ENCODE data around the gene ZNF536.

Gene ZNF536

DNA sequence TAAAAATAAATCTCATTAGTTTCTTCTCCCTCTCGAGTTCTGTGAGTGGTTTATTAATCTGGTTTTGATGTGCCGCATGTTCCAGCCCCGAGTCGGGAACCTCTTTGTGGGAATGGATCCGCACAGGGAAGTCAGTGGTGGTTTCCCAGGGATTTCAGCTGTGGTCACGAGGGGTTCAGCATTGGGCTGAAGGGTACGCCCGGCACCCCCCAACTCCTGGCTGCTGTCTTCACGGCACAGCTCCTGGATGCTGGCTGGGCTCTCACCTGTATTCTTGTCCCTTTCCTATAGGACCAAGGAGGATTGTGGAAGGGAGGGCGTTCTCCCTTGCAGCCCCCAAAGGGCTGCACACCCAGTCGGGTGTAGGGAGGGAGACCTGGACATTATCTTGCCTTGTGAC, 167.8 kb downstream of the ZNF536 start:
- no peak for DNase-seq

DNA sequence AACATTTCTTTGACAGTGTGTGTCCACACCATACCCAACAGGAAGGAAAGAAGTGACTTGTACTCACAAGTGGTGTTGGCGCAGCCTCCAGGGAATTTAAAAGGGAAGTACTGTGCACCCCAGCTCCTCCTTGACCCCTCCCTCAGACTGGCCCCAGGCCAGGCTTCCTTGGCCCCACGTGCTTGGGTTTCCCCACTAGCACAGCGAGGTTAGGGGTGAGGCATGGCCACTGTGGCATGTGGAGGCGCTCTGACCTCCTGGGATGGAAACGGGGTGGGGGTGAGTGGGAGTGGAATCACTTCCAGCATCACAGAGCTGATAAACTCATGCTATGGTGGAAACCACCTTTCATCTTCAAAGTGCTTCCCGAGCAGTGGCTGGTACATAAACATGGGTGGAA, 168.6 kb downstream of the ZNF536 start:
- DNase-seq = no peak

DNA sequence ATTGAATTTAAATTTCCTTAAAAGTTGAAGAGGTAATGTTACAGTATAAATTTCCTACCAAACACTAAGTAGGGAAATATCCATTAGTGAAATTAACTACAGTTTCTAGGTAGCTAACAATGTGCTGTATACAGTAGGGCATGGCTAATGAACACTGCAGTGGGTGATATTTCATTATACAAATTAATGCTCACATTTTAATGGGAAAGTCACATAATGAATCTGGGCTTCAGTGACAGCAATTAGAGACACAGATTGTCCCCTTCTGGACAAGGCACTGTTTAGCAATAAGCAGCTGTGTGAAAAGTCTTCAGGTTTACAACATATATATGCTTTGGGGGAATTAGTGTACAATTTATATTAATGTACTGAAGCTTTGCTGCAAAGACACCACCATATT, 169.4 kb downstream of the ZNF536 start:
- no peak for DNase-seq

DNA sequence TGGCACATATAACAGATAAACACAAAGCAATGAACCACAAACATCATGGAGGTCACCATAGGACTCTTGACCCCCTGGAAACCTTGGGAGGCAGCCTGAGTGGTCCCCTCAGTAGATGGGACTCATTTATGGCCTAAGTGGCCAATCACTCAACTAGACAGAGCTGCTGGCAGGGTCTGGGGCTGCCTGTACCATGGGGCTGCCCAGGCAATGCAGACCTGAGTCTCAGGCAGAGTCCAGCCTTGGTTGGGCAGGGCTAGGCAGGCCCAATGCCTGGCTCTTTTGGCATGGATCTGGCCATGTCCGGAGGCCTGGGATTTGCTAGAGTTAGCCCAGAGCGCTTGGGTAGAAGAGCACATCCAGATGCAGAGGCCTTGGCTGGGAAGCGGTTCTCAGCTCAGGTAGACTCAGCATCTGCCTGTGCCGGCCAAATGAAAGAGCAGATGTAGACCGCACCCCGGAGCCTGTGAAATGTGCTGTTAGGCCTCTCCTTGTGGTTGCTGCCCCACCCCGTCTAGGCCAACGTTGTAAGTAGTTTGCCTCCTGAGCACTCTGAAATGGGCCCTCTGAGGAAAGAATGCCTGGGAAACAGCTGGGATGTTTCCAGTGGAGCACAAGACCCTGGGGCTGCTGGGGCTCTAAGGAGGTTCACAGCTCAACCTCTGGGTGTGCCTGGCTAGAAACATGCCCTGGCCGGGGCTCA, 171.2 kb downstream of the ZNF536 start:
- DNase-seq = no peak

DNA sequence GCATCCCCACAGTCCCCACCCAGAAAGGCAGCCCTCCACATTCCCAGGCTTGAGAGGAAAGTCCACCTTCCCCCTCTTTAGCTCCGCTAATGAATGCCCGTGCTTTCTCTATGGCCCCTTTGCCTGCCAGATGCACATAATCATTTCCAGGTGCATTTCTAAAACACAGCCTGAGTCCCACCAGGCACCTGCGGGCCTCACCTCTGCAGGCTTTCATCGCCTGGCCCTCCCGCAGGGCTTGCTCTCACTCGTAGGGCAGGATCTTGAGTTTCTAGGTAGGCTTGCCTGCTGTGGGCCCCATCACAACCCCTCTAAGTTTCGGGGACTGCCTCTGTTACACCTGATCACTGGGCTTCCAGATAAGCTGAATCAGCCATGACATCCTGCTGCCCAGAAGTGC, 173.6 kb downstream of the ZNF536 start:
- DNase-seq = no peak

DNA sequence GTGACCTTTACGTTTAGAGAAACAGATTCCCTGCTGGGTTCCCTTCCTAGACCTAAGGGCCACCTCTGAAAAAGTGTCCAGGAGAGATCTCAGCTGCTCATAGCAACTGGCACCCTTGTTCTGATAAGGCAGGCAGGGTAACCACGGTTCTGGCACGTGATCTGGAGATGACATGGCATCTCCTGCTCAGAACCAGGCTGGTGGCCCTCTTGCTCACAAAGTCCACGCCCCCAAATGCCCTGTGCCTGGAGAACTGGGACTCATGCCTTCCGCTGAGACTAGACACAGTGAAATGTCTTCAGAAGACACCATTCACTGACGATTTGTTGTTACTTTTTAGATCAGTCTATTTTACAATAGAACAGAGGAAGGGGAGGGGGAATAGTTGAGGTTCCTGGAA, 174.1 kb downstream of the ZNF536 start:
- DNase-seq = no peak

DNA sequence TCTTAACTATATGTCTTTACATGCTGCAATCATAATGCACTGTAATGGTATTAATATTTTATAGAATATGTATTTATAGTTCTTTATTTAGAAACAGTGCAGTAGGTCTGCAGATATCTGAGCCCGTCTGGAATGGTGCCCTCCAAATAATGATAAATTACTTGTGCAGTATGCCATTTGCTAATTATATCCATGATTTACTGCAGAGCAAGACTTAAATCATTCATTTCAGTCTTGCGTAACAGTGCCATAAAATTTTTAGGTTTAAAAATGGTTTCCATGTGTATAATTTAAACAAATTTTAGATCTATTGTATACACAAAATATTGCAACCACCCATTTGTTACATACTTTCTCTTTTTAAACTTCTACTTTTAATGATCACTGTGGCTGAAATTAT, 175.1 kb downstream of the ZNF536 start:
- no peak for DNase-seq

DNA sequence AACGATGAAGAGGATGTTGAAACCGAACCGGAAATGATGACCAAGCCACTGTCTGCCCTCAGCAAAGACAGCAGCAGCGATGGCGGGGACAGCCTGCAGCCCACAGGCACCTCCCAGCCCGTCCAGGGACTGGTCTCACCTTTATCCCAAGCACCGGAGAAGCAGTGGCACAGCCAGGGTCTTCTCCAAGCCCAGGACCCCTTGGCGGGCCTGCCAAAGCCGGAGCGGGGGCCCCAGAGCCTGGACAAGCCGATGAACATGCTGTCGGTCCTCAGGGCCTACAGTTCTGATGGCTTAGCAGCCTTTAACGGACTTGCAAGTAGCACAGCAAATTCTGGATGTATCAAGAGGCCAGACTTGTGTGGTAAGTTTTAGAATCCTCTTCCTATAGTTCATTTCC, 177.0 kb downstream of the ZNF536 start:
- DNase-seq = no peak

DNA sequence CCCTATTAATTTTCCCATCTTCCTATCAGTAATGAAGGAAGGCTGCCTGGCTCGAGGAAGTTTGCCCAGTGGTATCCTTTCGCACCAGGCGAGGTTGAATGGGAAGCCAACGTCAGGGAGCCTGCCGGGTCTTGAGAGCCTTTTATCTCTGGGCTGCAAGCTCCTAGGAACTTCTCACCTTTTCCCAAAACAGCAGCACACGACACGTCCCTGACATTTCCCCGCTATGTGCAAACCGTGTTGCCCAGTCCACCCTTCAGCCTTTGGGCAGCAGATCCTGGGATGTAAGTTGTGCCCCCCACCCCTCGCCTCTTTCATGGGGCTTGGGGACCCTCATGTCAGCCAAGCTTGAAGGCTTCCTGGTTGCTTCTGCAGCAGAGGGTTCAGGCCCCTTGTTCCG, 179.1 kb downstream of the ZNF536 start:
- no peak for DNase-seq

DNA sequence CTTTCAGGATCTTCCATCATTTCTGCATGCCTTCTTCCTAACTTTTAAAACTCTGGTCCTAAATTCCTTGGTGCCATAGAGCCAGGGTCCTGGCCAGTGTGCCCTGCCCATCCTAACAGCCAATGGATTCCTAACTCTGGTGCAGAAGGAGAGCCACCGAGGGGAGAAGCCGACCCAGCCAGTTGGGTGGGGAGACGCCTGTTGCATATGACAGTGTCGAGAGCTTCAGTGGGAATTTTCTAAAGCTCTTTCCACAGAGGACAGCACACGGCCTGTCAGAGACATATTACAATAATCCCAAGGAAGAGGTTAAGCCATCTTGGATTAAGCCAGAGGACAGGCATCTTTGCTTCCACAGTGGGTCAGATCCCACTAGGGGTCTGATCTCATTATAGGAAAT, 180.4 kb downstream of the ZNF536 start:
- DNase-seq = no peak

DNA sequence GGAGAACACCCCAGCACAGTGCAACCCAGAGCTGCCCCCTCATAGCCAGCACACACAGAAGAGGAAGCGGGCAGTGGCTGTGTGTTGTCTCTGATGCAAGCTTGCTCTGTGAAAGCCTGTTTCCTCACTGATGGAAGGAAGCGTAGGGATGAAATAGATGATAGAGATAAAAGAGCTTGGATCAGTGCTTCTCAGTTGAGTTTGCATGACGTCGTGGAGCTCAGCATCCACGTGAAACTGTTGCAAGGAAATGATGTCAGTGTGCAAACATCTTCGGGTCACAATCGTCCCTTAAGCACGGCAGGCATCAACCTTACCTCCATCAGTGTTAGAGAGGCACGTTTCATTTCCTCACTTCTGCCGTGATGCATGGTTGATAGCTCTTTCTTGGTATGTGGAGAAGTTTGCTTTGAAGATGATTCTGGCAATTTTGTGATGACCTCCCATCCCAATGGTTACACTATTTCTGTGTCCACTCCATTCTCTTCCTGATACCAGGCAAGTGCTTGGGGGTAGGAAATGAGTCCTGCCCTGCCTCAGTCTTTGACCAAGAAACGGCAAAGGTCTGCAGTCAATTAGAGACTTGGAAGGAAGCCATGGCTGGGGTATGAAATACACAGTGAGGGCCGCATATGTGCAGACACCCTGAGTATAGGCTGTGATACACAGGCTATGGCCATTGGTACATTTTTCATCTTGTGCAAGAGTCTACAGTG, 183.0 kb downstream of the ZNF536 start:
- no peak for DNase-seq

DNA sequence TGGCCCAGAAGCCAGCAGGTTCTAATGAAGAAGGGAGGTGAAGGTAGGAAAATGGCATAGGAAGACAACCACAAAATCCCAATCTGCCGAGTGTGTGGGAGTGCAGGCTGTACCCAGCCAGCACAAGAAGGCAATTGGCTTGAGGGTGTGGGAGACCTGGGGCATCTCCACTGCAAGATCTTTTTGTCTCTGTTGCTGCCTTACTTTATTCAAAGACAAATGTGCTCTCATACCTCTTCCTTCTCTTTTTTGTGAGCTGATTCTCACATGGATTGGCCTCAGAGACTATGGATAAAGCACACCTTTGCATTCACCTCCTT, 183.6 kb downstream of the ZNF536 start:
- DNase-seq = no peak

DNA sequence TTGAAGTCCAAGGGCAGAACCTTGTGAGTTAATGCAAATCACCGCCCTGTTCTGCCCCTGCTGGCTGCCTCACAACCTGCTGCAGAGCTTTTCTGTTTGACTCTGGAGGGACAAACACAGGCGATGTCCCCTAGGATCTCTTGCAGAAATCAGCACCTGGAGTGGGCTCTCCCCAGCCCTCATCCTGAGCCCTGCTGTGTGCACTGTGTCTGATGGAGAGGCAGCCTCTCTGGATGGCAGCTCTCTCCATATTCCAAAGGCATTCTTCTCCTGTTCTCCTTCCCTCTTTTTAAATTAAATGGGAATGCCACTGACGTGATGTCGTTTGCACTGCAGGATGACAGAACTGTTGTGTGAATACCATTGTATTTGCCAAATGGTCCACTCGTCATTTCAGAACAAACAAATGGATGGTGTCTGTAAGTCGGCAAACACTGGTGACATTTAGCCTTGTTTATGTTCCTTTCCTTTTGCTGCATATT, 184.1 kb downstream of the ZNF536 start:
- DNase-seq = no peak

DNA sequence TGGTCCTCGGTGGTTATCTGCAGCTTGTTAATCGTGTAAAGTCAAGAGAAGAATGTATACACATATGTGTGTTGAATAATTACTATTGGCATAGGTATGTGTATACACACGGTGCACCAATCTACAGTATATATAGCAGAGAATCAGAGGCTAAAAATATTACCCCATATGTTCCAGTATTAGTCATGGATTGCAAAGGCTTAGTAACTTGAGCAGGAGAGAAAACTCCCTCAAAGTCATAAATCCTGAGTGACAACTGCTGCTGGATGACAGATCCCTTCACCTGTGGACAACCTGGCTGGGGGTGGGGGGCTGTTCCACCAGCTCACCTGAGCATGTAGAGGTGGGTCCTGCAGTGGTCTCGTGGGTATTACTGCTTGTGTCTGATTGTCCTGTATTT, 185.0 kb downstream of the ZNF536 start:
- DNase-seq = no peak

DNA sequence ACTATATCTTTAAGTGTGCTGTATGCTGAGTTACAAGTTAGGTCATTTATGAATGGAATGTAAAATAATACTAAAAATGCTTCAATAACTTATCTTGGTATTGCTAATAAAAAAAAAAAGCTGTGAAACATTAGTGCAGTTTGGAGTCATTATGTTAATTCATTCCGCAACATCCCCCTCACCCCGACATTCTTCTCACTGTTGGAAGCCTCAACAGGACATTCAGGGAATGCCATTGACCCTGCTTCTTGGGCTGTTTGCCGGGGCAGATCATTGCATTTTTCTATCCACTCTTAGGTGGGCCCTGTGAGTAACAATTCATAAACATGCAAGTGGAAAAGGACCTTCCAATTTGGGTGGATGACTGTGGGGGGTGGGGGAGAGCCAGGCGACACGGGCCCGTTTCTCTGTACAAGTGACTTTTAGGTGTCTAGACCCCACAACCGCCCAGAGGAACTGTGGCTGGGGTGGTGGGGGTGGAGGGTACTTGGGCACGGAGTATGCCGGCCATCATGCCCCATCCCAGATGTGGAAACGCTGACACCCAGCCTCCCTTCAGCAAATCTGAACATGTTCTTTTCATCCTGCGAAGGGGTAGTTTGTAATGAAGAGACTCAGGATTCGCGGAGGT, 185.9 kb downstream of the ZNF536 start:
- DNase-seq = no peak

DNA sequence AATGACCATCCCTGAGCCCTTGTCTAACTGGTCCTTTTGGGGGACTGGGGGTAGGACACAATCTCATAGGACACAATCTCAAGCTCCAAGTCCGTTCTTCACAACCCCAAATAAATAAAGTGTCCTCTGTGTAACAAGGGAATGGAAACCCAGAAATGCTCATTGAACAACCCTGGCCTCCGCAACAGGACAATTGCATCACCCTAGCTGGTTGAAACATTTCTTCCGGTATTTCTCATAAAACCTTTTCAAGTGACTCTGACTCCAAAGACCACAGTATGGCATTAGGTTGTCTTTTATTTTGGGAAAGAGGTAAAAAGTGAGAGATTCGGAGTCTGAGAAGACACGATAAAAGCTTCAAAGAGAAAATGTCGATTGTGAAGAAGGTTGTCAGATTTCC, 186.6 kb downstream of the ZNF536 start:
- DNase-seq = no peak

DNA sequence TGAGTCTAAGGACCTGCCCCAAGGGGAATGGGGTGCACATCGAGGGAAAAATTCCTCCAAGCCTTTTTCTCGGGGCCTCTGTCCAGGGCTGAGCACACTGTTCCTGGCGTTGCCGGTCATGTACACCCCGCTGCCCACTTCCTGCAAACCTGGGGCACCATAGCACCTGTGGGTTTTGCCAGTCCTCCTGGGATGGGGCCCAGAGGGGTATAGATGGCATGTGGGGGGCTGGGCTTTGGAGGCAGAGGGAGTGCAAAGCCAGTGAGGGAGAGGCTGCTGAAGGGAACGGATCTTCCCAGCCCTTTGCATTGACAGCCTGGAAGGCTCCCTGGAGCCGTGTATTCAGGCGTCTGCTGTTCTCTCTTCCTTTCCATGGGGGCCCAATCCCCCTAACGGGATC, 187.3 kb downstream of the ZNF536 start:
- no peak for DNase-seq

DNA sequence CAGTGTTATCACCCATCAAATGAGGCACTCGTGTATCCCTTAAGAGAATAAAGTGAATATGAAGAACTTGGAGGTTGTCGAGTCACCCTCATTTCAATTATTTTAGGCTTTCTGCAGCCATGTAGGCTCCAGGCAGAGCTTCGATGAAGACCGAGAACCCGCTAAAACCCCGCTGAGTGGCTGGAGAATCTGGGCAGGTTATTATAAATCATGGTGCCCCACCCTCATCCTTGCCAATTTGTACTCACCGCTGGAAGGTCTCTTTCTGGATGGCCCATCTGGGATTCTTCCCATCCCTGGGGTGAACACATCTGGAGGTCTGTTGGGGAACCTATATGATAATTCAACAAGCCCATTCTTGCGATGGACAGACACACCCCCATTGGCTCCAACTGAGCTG, 190.8 kb downstream of the ZNF536 start:
- DNase-seq = no peak

DNA sequence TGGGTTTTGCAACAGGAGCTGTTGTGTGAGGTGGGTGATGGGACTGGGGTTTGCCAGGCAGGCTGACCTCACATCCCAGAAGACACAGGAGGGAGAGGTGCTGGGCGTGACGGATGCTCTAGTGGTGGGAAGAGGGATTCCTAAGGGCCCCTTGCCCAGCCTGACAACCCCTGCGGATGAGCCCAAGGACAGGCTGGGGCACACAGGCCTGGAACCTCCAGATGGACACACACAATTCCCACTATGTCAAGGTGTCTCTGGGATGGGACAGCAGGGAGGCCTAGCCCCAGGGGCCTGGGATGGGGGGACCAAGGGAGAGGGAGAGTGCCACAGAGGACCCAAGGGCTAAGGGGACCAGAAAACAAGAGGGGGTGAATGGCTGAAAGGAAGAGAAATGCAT, 191.5 kb downstream of the ZNF536 start:
- DNase-seq = no peak

DNA sequence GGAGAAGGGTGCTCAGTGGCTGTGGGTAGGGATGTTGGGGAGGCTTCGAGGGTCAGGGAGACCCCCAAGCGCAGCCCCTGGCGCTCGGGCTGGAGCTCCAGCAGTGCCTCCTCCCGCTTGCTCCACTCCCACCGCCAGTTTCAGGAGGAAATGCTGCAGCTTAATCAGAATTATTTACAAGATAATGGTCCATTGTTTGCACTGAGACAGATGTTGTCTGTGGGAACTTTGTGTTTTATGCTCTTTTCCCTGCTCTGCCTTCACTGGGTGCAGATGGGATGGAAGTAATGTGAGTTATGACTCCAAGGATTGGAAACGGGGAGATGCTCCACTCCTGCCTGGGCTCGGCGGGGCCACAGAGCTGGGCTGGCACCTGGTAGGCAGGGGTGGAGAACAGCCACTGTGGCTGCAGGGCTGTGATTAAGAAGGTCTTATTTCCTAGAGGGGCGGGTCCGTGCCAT, 192.4 kb downstream of the ZNF536 start:
- DNase-seq = no peak

DNA sequence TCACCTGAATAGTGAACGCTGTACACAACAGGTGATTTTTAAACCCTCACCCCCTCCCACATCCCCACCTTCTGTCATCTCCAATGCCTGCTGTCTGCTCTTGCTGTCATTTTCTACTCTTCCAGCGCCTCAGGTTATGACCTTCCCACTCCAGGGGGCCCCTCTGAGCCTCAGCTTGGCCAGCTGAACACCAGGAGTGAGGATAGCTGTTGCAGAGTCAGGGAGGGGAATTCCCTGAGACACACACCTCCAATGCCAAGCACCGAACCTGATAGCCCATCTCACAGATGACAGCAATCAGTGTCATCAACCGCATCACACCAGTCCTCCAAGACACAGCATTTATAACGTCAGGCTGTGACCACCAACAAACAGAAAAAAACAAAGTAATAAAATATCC, 193.5 kb downstream of the ZNF536 start:
- DNase-seq = no peak

DNA sequence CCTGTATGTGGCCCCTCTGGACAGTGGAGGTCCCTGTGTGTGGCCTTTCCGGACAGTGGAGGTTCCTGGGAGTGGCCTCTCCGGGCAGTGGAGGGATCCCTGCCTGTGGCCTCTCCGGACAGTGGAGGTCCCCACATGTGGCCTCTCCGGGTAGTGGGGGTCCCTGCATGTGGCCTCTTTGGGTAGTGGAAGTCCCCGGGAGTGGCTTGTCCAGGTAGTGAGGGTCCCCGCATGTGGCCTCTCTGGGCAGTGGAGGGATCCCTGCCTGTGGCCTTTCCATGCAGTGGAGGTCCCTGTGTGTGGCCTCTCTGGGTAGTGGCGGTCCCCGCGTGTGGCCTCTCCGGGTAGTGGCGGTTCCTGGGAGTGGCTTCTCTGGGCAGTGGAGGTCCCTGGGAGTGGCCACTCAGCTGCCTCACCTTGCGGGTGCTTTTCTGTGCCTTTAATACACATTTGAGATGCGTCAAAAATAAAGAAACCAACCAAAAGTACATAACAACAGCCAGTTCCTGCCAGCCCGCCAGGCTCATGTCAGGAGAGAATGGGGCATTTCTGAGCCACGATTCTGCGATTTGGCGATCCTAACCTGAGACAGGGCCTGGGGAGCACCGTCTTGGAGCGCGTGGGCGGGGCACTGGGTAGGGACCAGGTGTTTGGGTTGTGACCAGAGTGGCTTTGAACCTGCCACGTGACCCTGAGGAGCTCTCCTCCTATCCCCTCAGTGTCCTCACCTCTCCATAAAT, 194.7 kb downstream of the ZNF536 start:
- no peak for DNase-seq

DNA sequence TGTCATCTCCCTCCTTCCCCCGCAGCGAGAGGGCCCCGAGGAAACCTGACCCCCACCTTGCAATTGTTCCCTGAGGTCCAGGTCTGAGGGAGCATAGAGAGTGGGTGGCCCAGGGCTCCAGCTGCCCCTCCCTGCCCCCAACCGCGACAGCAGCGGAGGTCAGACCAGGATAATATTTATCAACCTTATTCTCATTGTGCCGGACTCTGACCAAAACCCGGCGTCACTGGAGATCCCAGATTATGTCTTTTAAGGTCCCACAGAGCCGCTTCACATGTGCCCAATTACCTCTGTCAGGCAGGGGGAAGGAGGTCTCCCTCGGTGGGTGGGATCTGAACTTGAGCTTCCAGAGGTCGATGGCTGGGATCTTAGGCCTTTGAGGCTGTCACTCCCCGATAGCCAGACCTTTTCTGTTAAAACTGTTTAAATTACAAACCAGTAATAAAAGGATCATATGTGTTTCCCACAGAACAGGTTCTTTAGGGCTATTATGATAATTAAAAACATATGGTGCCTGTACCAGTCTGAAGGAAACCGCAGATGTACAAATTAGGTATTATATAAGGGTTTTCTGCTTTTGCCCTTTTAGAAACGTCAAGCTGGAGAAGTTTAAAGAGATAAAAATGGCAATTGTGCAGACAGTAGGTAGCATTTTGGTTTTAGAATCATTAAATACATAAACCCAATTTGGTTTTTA, 195.5 kb downstream of the ZNF536 start:
- no peak for DNase-seq

Data from activated CD4-positive, alpha-beta T cell treated with anti-CD3 and anti-CD28 coated beads for 48 hours (primary cell).